Lower leg skin (tissue), 3 donors: ENCODE data around the gene BICRA.

Experiments
- POLR2A ChIP-seq, 2 donors: fragments of 450-650 bp; IDR thresholded peaks; one replicate each; pipeline ENCODE4 v1.6.1; 2016 to 2017; ENCODE audit warnings: antibody characterized with exemption in 2 of 2, mild to moderate bottlenecking in 1 of 2, moderate library complexity in 1 of 2
- TF ChIP-seq, protein P1 (sequence below), 3 donors: fragments of 450-650 bp; IDR thresholded peaks; one replicate each; pipeline ENCODE4 v1.5.1; 2016; ENCODE audit warnings: antibody characterized with exemption in 3 of 3, mild to moderate bottlenecking in 3 of 3, moderate library complexity in 2 of 3

DNA sequence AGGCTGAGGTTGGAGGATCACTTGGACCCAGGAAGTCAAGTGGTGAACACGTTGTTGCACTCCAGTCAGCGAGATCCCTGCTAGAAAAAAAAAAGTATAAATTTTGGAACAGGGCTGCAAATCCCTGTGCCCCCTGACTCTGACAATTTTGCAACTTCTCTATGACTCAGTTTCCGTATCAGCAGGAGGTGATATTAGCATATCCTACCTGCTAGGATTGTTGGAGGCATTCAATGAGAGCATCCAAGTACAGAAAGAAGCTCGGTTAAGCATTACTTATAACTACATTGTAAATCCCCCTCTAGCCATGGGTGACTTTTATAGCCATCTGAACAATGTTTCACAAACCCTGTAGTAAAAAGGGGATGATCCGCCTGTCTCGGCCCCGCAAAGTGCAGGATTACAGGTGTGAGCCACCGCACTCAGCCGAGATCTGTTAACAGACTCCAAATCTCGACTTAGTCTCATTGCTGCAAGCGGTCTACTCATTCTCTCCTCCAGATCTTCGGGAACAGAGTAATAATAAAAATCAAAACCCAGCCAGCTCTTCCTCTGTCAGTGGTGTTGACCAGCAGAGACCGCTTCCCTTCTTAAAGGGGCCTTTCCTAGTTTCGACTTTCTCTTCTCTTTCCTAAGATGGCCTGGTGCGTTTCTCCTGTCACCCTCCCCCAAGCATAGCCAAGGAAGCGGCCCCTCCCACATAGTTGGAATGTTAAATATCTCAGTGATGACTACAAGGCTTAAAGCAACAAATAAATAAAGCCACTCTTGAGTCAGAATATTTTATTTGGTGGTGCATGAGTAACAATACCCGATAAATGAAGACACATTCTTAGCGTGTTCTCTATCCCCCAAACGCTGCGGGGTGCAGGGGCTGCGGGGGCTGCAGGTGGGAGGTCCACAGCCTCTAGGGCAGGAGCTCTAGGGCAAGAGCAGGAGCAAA, 10.3 kb upstream of the BICRA start:
- TF ChIP-seq POLR2A (IDR thresholded peaks at IDR 0.05), result no peak
- TF ChIP-seq, protein P1, sequence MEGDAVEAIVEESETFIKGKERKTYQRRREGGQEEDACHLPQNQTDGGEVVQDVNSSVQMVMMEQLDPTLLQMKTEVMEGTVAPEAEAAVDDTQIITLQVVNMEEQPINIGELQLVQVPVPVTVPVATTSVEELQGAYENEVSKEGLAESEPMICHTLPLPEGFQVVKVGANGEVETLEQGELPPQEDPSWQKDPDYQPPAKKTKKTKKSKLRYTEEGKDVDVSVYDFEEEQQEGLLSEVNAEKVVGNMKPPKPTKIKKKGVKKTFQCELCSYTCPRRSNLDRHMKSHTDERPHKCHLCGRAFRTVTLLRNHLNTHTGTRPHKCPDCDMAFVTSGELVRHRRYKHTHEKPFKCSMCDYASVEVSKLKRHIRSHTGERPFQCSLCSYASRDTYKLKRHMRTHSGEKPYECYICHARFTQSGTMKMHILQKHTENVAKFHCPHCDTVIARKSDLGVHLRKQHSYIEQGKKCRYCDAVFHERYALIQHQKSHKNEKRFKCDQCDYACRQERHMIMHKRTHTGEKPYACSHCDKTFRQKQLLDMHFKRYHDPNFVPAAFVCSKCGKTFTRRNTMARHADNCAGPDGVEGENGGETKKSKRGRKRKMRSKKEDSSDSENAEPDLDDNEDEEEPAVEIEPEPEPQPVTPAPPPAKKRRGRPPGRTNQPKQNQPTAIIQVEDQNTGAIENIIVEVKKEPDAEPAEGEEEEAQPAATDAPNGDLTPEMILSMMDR (IDR thresholded peaks at IDR 0.05), result no peak
